B cell (primary cell): Measurements from ENCODE around the gene KNTC1.
"Not testable (repeated sequence)": the region's sequence is repeated elsewhere in the genome, so short reads cannot be mapped to it uniquely, and the experiment has no call there.

Experiments used
- CTCF ChIP-seq: fragments of 200-600 bp; IDR thresholded peaks from one replicate; pipeline ENCODE4 v1.8.0; 2022; ENCODE audit warnings: antibody characterized with exemption, mild to moderate bottlenecking
- EZH2 ChIP-seq: IDR thresholded peaks from 2 replicates; pipeline ENCODE4 v1.6.1; 2012; ENCODE audit warnings: borderline replicate concordance, low read depth, mild to moderate bottlenecking, moderate library complexity, low read length; ENCODE audit not compliant: insufficient read depth, poor library complexity, severe bottlenecking

- TF ChIP-seq CTCF, EZH2: not testable (repeated sequence)
These were observed 65.5 kb downstream of the KNTC1 start for GRCh38 chr12:122592543-122592942.
